GM19324 (cell line): ENCODE data around the gene ADCK2.
"Not testable (repeated sequence)": the region's sequence is repeated elsewhere in the genome, so short reads cannot be mapped to it uniquely, and the experiment has no call there.

Source experiments
- ATAC-seq: cut with Tn5 transposase; IDR thresholded peaks from one replicate; pipeline ENCODE4 v1.9.1; 2021; ENCODE audit warnings: mild to moderate bottlenecking, moderate library complexity; ENCODE audit not compliant: unreplicated experiment, low FRiP score

Gene ADCK2

GRCh38 chr7:140645166-140645900, 27.4 kb upstream of the ADCK2 start:
- no peak for ATAC-seq

GRCh38 chr7:140646931-140647647, 25.7 kb upstream of the ADCK2 start:
- peak; percentile 79 for ATAC-seq

- no peak for ATAC-seq
These were observed 23.1 kb upstream of the ADCK2 start for GRCh38 chr7:140649556-140650205.

GRCh38 chr7:140650367-140650766, 22.4 kb upstream of the ADCK2 start:
- no peak for ATAC-seq

- ATAC-seq, result no peak
These were observed 19.2 kb upstream of the ADCK2 start for GRCh38 chr7:140653319-140654108.

- no peak for ATAC-seq
These were observed 18.7 kb upstream of the ADCK2 start for GRCh38 chr7:140654109-140654387.

GRCh38 chr7:140654661-140655060, 18.1 kb upstream of the ADCK2 start:
- ATAC-seq, result no peak

- no peak for ATAC-seq
These were observed 17.0 kb upstream of the ADCK2 start for GRCh38 chr7:140655511-140656408.

- no peak for ATAC-seq
These were observed 15.9 kb upstream of the ADCK2 start for GRCh38 chr7:140656548-140657515.

- no peak for ATAC-seq
These were observed 14.9 kb upstream of the ADCK2 start for GRCh38 chr7:140657891-140658290.

GRCh38 chr7:140659856-140660255, 12.9 kb upstream of the ADCK2 start:
- no peak for ATAC-seq

GRCh38 chr7:140661124-140661523, 11.6 kb upstream of the ADCK2 start:
- ATAC-seq, result no peak

- not testable (repeated sequence) for ATAC-seq
These were observed 9.8 kb upstream of the ADCK2 start for GRCh38 chr7:140662938-140663337.

- no peak for ATAC-seq
These were observed 5.3 kb upstream of the ADCK2 start for GRCh38 chr7:140667476-140667875.

- no peak for ATAC-seq
These were observed 4.1 kb upstream of the ADCK2 start for GRCh38 chr7:140668641-140669040.

GRCh38 chr7:140669352-140669751, 3.4 kb upstream of the ADCK2 start:
- ATAC-seq, result no peak

- not testable (repeated sequence) for ATAC-seq
These were observed 2.9 kb upstream of the ADCK2 start for GRCh38 chr7:140669862-140670261.

- no peak for ATAC-seq
These were observed 2.3 kb upstream of the ADCK2 start for GRCh38 chr7:140670343-140670935.
